ENCODE results near the gene TBL1X.
"Not testable (repeated sequence)": the region's sequence is repeated elsewhere in the genome, so short reads cannot be mapped to it uniquely, and the experiment has no call there.

The TBL1X gene

GRCh38 chrX:9467751-9468150 is 2.9 kb downstream of the TBL1X start:
- H3K4me3 ChIP-seq (ENCODE audit: low read length): no peak overlapping the region
- TF ChIP-seq ZNF274 (IDR thresholded peaks at IDR 0.05; ENCODE audit: low read depth, low read length): no peak

- TF ChIP-seq ZNF274 (IDR thresholded peaks at IDR 0.05; ENCODE audit: low read depth, low read length): no peak
- H3K4me3 ChIP-seq (ENCODE audit: low read length): no peak overlapping the region
Observed at GRCh38 chrX:9471571-9471985, 6.7 kb downstream of the TBL1X start.

GRCh38 chrX:9473708-9474107 is 8.8 kb downstream of the TBL1X start:
- no peak overlapping the region for H3K4me3 ChIP-seq (ENCODE audit: low read length)
- TF ChIP-seq ZNF274 (IDR thresholded peaks at IDR 0.05; ENCODE audit: low read depth, low read length): no peak

GRCh38 chrX:9475417-9475816 is 10.6 kb downstream of the TBL1X start:
- H3K4me3 ChIP-seq (ENCODE audit: low read length): not testable (repeated sequence)

GRCh38 chrX:9475984-9476383 is 11.1 kb downstream of the TBL1X start:
- TF ChIP-seq ZNF274 (IDR thresholded peaks at IDR 0.05; ENCODE audit: low read depth, low read length): no peak
- no peak overlapping the region for H3K4me3 ChIP-seq (ENCODE audit: low read length)

- H3K4me3 ChIP-seq (ENCODE audit: low read length): no peak overlapping the region
- no peak for TF ChIP-seq ZNF274 (IDR thresholded peaks at IDR 0.05; ENCODE audit: low read depth, low read length)
Observed at GRCh38 chrX:9476810-9477575, 12.1 kb downstream of the TBL1X start.

DNA sequence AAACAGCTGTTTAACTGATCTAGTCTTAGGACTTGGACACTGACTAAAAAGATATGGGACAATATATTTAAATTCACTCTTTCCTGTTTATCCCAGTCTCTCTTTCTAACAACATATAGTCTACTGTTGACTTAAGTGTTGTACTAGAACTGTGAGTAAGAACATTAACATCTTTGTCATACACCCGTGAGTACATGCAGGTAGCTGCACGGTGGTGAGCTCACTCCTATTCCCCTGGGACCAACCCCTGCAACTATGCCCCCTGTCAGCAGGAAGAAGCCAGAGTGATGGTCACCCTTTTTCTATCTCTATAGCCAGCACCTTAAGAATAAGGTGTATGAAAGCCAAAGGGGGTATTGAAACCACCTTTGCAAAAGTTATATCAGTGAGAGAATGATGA is 17.6 kb downstream of the TBL1X start:
- TF ChIP-seq ZNF274 (IDR thresholded peaks at IDR 0.05; ENCODE audit: low read depth, low read length): no peak

GRCh38 chrX:9482837-9483236 is 18.0 kb downstream of the TBL1X start:
- H3K4me3 ChIP-seq (ENCODE audit: low read length): no peak overlapping the region
- TF ChIP-seq ZNF274 (IDR thresholded peaks at IDR 0.05; ENCODE audit: low read depth, low read length): no peak

More for the DNA sequence above, 17.6 kb downstream of the TBL1X start:
- no peak overlapping the region for H3K4me3 ChIP-seq (ENCODE audit: low read length)

- TF ChIP-seq ZNF274 (IDR thresholded peaks at IDR 0.05; ENCODE audit: low read depth, low read length): no peak
- no peak overlapping the region for H3K4me3 ChIP-seq (ENCODE audit: low read length)
Observed at GRCh38 chrX:9483376-9483775, 18.5 kb downstream of the TBL1X start.

DNA sequence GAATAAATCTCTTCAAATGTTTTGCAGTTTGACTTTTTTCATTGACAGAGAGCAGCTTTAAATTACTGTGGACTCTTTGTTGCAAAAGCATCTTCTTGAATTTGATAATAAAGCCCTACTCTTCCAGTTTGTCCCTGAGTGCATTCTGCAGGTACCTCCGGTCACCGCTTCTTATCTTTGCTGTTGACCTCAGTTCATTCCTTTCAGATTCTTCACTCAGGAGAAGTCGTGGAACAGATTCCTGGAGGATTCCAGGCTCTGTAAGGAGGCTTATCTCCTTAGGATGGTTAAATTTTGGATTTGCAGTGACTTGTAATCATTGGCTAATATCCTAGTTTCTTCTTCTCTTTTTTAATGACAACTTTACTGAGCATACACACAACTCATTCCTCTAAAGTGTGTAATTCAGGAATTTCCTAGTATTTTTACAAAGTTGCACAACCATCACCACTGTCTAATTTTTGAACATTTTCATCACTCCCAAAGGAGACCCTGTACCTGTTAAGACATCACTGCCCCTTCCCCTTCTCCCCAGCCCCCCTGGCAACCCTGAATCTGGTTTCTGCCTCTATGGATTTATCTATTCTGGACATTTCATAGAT is 22.0 kb downstream of the TBL1X start:
- H3K4me3 ChIP-seq (ENCODE audit: low read length): no peak overlapping the region
- TF ChIP-seq ZNF274 (IDR thresholded peaks at IDR 0.05; ENCODE audit: low read depth, low read length): no peak

GRCh38 chrX:9488586-9488985 is 23.7 kb downstream of the TBL1X start:
- TF ChIP-seq ZNF274 (IDR thresholded peaks at IDR 0.05; ENCODE audit: low read depth, low read length): no peak
- H3K4me3 ChIP-seq (ENCODE audit: low read length): no peak overlapping the region

GRCh38 chrX:9489234-9489633 is 24.4 kb downstream of the TBL1X start:
- no peak for TF ChIP-seq ZNF274 (IDR thresholded peaks at IDR 0.05; ENCODE audit: low read depth, low read length)
- no peak overlapping the region for H3K4me3 ChIP-seq (ENCODE audit: low read length)

- no peak overlapping the region for H3K4me3 ChIP-seq (ENCODE audit: low read length)
- no peak for TF ChIP-seq ZNF274 (IDR thresholded peaks at IDR 0.05; ENCODE audit: low read depth, low read length)
Observed at GRCh38 chrX:9492901-9493300, 28.0 kb downstream of the TBL1X start.

DNA sequence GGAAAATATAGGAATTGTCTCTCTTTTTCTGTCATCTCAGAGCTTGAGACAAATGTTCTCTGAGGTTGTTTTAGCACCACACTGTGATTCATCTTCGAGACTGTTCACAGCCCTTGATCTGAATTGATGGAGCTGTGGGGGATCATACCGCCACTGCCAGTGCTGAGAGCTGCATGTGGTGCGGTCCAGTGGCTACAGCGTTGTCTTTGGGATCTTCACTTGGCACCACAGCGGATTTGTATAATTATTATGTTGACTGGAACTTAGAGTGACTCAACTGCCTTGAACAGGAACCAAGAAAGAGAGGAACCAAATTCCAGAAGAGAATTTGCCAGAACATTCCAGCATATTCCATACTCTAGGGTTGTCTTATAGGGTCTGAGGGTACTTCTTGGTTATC is 29.1 kb downstream of the TBL1X start:
- no peak overlapping the region for H3K4me3 ChIP-seq (ENCODE audit: low read length)
- no peak for TF ChIP-seq ZNF274 (IDR thresholded peaks at IDR 0.05; ENCODE audit: low read depth, low read length)

- TF ChIP-seq ZNF274 (IDR thresholded peaks at IDR 0.05; ENCODE audit: low read depth, low read length): no peak
- no peak overlapping the region for H3K4me3 ChIP-seq (ENCODE audit: low read length)
Observed at GRCh38 chrX:9494771-9495170, 29.9 kb downstream of the TBL1X start.

GRCh38 chrX:9495496-9495895 is 30.6 kb downstream of the TBL1X start:
- H3K4me3 ChIP-seq (ENCODE audit: low read length): no peak overlapping the region
- TF ChIP-seq ZNF274 (IDR thresholded peaks at IDR 0.05; ENCODE audit: low read depth, low read length): no peak
